Erythroblast (primary cell): ENCODE measurements around the gene PRUNE2.
A peak's percentile ranks its signal among the peaks of the same experiment; 100 is the strongest.

Experiments used
- DNase-seq, 2 experiments: peaks; one replicate each; lab custom pipeline; 2025; lab: John Stamatoyannopoulos, UW
- GATA1 ChIP-seq: IDR thresholded peaks from 2 replicates; pipeline ENCODE4 v1.6.1; 2011; ENCODE audit warnings: low read depth, mild to moderate bottlenecking, control low read depth, low read length, moderate library complexity
- POLR2A ChIP-seq: IDR thresholded peaks from 2 replicates; pipeline ENCODE4 v1.6.1; 2011; ENCODE audit warnings: mild to moderate bottlenecking, low read length

PRUNE2 gene

GRCh38 chr9:76665458-76665857 lies 240.5 kb downstream of the PRUNE2 start:
- no peak for DNase-seq
- TF ChIP-seq GATA1 (no peak), POLR2A (no peak)

- DNase-seq, result no peak
- TF ChIP-seq POLR2A, result no peak
- TF ChIP-seq GATA1, result no peak
Measured at GRCh38 chr9:76664120-76664519, 241.8 kb downstream of the PRUNE2 start.

GRCh38 chr9:76662476-76663281 lies 243.2 kb downstream of the PRUNE2 start:
- DNase-seq, result no peak
- no peak for TF ChIP-seq POLR2A

- no peak for TF ChIP-seq GATA1
- no peak for TF ChIP-seq POLR2A
- DNase-seq, result peak; percentile 64 to 65
Measured at GRCh38 chr9:76658510-76659231, 247.2 kb downstream of the PRUNE2 start.

- no peak for DNase-seq
- TF ChIP-seq POLR2A, result no peak
- TF ChIP-seq GATA1, result no peak
Measured at GRCh38 chr9:76657265-76657664, 248.6 kb downstream of the PRUNE2 start.

- TF ChIP-seq POLR2A (no peak), GATA1 (no peak)
- no peak for DNase-seq
Measured at GRCh38 chr9:76655971-76656370, 249.9 kb downstream of the PRUNE2 start.

GRCh38 chr9:76655121-76655541 lies 250.8 kb downstream of the PRUNE2 start:
- no peak for TF ChIP-seq GATA1
- no peak for TF ChIP-seq POLR2A
- peak; percentile 34 to 59 for DNase-seq

- TF ChIP-seq POLR2A, result no peak
- TF ChIP-seq GATA1, result no peak
- no peak for DNase-seq
Measured at GRCh38 chr9:76654575-76654974, 251.3 kb downstream of the PRUNE2 start.

- TF ChIP-seq GATA1 (no peak), POLR2A (no peak)
- no peak for DNase-seq
Measured at GRCh38 chr9:76654051-76654461, 251.9 kb downstream of the PRUNE2 start.

- peak; percentile 9 to 34 for DNase-seq
- TF ChIP-seq GATA1, result no peak
- no peak for TF ChIP-seq POLR2A
Measured at GRCh38 chr9:76652894-76653293, 253.0 kb downstream of the PRUNE2 start.

GRCh38 chr9:76651119-76651705 lies 254.7 kb downstream of the PRUNE2 start:
- no peak for TF ChIP-seq POLR2A
- TF ChIP-seq GATA1, result no peak
- peak; percentile 13 to 29 for DNase-seq

- peak; percentile 13 to 29 for DNase-seq
- no peak for TF ChIP-seq GATA1
- no peak for TF ChIP-seq POLR2A
Measured at GRCh38 chr9:76650692-76651091, 255.2 kb downstream of the PRUNE2 start.

- TF ChIP-seq POLR2A (no peak), GATA1 (no peak)
Measured at GRCh38 chr9:76649894-76650293, 256.0 kb downstream of the PRUNE2 start.

GRCh38 chr9:76646249-76646648 lies 259.7 kb downstream of the PRUNE2 start:
- TF ChIP-seq POLR2A, result no peak
- TF ChIP-seq GATA1, result no peak

More at GRCh38 chr9:76649894-76650293, 256.0 kb downstream of the PRUNE2 start:
- no peak for DNase-seq

More at GRCh38 chr9:76646249-76646648, 259.7 kb downstream of the PRUNE2 start:
- peak; percentile 65 to 70 for DNase-seq
